Stimulated activated CD8-positive, alpha-beta memory T cell treated with anti-CD3 and anti-CD28 coated beads, Interleukin-2, amount 100 ng/mL, for 48 hours (primary cell): ENCODE measurements around the gene CENPS.
"Not testable (repeated sequence)": the region's sequence is repeated elsewhere in the genome, so short reads cannot be mapped to it uniquely, and the experiment has no call there.

Experiments
- DNase-seq, 2 donors: peaks; one replicate each; pipeline ENCODE4 v3.0.0-alpha.2; 2020; ENCODE audit warnings: low read depth in 2 of 2

The CENPS gene

DNA sequence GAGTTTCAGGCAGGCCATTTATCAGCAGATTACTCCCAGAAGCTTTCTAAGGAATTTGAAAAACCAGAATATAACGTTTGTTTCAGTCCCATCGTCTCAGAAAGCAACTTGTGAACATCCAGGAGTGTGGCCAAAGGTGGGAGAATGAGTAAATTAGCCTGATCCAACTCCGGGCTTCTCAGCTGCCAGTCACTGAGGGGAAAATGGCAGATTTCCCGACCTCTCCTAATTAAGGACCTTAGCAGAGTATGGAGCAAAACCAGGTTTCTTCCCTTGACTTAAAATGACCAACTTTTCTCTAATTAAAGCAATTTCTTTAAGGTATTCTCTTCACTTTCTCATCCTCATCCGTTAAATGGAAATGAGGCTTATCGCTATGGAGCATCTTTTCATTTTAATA is 20.6 kb downstream of the CENPS start:
- no peak for DNase-seq

DNA sequence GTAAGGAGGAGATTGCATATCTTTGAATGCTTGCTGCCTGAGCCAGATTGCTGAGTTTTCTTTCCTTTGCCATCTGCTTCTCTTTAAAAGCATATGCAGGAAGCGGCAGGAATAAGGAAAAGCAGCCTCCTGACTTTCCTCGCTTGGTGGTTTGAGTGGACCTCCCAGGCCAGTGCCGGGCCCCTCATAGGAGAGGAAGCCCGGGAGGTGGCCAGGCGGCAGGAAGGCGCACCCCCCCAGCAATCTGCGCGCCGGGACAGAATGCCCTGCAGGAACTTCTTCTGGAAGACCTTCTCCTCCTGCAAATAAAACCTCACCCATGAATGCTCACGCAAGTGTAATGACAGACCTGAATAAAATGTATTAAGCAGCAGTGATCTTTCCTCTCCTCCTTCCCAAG is 21.1 kb downstream of the CENPS start:
- no peak for DNase-seq

DNA sequence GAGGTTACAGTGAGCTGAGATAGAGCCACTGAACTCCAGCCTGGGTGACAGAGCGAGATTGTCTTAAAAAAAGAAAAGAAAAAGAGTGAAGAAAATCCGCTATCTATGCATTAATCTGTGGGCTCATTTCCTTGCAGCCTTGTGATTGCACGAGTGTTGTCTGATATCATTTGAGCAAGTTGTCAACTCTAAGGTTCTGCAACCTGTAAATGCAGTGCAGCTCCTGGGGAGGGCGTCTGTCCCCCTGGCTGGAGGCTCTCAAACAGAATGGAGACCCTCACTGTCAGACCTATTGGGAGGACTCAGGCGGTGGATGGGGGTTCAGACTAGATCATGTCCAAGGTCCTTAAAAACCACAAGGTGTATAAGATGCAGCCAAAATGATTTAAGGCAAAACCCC is 25.8 kb downstream of the CENPS start:
- DNase-seq = no peak

DNA sequence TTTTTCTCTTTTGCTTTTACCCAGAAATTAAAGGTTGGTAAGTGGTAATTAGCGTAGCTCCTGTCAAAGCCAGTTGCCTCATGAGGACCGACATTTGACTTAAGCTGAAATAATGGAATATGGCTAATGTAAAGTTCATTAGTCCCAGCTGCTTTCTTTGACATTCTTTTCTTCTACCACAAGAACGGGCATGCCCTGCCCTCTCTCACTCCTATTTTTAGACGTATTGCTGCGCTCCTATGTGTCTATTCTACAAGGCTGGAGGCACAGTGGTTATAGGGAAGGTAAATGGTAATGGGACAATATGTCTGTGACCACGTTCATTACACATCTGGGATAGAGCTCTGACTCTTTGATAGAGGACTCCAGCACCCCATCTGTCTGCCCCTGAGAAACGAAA is 26.4 kb downstream of the CENPS start:
- DNase-seq = no peak

DNA sequence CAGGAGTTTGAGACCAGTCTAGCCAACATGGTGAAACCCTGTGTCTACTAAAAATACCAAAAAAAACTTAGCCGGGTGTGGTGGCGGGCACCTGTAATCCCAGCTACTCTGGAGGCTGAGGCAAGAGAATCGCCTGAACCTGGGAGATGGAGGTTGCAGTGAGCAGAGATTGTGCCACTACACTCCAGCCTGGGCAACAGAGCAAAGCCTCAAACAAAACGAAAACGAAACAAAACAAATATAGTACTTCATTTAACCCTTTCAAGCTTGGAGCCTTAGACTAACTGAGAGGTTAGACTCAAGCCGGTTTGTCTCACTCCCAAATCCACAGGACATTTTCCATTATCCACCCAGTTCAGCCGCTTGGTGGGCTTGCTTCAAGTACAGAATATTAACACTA is 27.2 kb downstream of the CENPS start:
- DNase-seq = not testable (repeated sequence)

DNA sequence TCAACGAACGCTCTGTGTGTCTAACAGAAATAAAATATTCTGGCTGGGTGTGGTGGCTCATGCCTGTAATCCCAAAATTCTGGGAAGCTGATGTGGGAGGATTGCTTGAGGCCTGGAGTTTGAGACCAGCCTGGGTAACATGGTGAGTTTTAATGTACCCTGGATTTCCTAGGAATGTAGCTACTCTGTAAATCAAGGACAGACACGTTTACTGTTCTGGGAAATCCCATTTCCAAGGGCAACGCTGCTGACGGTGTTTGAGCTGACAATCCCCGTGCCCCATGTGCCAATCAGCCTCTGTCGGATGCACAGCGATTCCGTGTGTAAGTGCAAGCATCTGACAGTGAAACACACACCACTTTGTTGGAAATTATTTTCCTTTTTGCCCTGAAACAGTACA is 27.6 kb downstream of the CENPS start:
- DNase-seq = no peak

DNA sequence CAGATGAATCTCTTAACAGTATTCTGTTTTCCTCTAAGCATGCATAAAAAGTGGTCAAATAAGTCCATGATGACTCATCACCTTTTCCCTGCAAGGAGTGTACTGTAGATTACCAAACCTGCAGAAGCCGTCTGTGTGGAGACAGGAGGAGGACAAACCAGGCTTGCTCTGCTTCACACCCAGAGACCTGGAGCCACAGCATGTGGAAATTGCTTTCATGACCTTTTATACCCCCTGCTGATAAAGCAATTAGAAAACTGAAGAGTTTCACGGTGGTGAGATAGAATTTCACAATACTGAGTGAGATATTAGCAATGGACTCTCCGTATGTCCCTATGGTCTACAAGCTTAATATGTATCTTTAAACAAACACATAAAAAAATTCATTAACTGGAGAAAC is 29.0 kb downstream of the CENPS start:
- no peak for DNase-seq

DNA sequence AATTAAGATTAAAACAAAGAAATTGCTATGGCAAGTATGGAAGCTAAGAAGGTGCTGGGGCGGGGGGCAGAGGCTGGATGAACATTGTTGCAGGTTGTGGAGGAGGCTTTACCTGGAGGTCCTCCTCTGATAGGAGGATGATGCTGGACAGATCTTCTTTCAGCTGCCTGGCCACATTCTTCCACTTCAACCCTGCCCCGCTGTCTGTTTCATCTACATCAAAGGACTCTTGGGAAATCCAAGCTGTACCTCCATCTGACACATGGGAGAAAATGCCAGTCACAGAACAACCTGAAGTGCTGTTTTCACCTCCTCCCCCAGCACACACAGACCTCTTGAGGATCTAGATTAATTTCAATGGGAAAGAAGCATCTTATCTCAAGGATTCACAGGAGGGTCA is 36.8 kb downstream of the CENPS start:
- no peak for DNase-seq

DNA sequence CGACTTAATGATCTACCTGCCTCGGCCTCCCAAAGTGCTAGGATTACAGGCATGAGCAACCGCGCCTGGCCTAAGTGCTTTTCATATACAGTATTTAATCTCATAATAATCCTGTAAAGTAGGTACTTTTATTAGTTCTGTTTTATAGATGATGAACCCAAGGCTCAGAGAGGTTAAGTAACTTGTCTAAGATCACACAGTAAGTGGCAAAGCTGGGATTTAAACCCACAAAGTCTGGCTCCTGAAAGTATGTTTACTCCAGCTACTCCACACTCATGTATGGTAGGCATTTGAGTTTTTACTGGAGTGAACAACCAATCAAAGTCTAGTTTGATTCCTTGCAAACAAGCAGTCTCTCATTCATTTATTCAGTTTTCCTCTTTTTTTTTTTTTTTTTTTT is 39.8 kb downstream of the CENPS start:
- DNase-seq = no peak

DNA sequence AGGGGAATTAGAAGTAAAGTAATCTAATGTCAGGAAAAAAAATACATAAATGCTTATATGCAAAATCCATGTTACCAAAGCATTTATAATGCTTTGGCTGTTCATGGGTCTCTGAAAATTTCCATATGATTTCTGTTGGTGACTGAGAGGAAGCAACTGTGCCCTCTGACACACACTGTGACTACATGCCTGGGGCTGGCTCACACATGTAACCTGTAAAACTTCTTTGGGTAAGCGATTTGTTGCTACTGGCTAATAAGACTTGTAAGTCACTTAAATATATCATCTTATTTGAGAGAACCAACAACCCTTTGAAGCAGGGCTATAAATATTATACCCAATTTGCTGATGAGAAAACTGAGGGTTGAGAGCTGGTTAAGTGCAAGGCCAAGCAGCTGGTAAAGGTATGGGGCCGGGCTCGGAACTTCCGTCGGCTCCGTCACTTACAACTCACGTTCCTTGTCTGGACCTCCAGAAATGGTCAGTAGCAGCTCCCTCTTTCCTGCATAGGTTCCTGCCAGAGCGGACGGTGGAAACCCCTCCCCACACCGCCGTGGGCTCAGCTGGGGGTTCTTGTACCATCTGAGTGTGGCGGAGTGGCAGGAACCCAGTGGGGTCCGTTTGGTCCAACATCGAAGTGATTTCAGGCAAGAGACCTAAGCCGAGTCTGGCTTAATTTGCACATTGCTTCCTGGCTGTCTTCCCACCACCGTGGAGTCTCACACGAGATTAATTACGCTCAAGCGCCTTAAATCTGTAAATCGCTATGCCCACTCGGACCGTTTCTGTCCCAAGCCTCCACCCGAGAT is 41.4 kb downstream of the CENPS start:
- no peak for DNase-seq

DNA sequence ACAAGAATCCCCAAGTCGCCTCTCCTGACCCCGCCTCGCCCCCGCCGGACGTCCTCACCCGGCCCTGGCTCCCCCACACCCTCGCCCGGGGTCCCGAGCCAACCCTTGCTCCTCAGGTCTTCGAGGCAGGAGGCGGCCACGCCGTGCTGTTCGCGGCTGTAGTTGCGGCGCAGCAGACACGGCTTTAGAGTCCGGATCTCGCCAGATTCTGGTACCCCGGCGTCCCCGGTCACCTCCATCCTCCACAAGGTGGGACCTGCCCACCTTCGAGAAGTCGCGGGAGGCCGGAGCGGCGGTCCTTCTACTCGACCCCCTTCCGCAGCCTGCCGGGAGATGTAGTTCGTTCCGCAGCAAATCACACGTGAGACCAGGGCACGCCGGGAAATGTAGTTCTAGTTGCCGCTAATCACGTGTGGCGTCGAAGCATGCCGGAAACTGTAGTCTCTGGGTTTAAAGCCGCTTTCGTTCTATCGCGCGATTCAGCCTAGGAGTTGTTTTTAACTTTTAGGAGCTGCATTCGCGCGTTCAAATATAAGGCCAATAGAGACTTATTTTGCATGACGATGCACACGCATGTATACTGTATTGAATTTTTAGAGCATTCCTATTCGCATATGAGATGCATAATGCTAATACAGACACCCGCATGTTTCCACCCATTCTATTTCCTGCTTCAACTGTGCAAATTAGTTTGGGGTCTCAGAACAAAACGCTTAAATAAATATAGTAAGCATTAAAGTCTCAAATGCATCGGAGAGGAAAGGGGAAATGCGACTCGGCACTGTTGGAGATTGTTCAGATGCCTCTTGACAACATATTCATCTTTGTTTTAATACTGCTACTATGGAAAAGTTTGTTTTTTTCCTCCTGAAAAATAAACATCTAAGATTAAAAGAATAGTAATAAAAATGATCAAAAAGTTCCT is 42.2 kb downstream of the CENPS start, which contains the start of gene DFFA:
TSS of gene DFFA (minus strand) at position 310 of the 925 bp plus-strand sequence. CDS start at position 239, 71 bp downstream.
- peak; percentile 87 to 90 for DNase-seq

DNA sequence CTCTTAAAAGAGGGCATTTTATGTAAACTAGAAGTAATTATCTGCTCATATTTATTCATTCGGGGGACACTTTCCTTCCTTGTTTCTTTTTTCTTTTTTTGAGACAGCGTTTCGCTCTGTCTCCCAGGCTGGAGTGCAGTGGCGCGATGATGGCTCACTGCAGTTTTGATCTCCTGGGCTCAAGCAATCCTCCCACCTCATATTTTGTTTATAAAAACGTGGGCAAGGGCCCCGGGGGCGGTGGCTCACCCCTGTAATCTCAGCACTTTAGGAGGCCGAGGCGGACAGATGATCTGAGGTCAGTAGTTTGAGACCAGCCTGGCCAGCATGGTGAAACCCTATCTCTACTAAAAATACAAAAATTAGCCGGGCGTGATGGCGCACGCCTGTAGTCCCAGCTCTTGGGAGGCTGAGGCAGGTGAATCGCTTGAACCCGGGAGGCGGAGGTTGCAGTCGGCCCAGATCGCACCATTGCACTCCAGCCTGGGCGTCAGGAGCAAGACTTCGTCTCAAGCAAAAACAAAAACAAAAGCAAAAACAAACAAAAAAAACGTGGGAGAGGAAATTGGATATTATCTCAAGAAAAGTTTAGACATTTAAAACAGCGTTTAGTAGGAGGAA is 43.0 kb downstream of the CENPS start:
- DNase-seq = no peak

DNA sequence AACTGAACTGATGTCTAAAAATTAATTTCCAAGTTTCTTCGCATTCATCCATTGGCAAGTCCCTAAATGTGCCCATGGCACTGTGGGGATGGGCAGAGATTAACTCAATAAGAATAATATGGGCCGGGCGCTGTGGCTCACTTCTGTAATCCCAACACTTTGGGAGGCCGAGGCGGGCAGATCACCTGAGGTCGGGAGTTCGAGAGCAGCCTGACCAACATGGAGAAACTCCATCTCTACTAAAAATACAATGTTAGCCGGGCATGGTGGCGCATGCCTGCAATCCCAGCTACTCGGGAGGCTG is 44.0 kb downstream of the CENPS start:
- not testable (repeated sequence) for DNase-seq

DNA sequence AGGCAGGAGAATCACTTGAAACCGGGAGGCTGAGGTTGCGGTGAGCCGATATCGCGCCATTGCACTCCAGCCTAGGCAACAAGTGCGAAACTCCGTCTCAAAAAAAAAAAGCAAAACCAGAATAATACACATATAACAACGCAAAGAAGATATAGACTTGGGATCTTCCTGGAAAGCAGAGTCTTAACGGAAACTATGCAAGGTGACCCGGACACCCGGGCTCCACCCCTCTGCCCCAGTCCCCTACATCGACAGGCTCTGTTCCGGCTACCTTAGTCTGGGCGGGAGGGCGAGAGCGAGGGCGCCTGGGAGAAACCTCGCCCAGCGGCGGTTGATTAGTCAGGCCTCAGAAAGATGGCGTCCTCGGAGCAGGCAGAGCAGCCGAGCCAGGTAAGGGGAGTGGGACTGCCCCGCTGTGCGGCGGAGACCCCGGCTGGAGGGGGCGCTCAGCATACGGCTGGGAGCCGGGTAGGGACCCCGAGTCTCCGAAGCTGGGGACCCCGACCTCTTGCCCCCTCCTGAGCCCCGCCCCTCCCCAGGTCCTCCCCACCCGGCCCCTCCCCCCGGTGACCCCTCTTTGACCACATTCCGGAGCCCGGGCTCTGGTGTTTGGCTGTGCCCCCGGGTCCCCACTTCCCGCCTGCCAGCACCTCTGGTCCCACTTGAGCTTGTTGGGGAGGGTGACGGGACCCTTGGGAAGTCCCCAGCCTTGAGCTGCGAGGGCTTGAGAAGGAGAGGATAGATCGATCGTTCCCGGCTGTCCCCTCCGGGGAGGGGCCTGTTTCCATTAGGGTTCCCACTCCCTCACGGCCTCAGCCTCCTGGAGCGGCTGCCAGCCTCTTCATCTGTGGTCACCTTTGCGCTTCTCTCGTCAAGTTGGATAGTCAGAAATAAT is 44.6 kb downstream of the CENPS start, which contains the start of gene PEX14:
TSS of gene PEX14 (plus strand) at position 338 of the 895 bp plus-strand sequence. CDS start at position 355, 17 bp downstream.
- DNase-seq = peak; percentile 84 to 87

DNA sequence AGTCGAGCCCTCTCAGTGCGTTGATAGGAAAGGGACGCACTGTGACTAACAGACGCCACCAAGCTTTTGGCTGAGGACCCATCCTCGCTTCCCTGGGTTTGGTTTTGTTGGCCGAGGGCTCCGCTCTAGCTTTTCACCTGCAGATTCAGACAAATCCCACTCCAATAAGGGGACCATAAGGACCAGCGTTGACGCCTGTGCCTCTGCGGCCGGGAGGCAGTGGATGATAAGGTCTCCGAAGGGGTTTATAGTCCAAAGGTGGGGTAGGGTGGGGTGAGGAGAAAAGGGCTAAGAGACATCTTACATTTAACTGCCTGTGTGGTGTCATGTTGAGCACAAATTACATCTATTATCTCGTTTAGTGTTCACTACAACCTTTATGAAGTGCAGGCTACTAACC is 45.3 kb downstream of the CENPS start:
- DNase-seq = no peak

DNA sequence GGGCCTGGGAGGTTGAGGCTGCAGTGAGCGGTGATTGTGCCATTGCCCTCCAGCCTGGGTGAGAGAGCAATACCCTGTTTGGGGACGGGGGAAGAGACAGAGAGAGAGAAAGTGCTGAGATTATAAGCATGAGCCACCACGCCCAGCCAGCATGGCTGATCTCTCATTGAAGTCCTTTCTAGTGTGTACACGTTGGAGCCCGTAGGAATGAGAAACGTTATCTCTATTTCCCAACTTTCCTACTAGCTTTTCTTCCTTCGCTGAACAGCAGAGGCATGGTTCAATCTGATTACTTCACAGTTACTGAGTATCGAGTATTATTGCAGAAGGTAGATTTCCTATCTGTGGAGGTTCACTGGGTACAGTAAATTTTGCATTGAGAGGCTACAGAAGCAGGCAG is 49.1 kb downstream of the CENPS start:
- DNase-seq = no peak

DNA sequence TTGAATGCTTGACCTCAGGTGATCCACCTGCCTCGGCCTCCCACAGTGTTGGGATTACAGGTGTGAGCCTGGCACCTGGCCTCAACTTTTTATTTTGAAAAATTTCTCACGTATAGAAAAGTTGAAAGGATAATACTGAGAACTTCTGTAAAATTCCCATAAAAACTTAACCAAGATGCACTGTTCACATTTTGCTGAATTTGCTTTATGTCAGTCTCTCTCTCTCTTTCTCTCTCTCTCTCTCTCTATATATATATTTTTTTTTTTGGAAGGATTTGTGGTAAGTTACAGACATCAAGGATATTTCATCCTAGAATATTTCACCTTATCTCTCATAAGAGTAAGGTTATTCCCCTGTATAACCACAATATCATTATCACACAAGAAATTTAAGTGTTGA is 50.4 kb downstream of the CENPS start:
- DNase-seq = no peak

DNA sequence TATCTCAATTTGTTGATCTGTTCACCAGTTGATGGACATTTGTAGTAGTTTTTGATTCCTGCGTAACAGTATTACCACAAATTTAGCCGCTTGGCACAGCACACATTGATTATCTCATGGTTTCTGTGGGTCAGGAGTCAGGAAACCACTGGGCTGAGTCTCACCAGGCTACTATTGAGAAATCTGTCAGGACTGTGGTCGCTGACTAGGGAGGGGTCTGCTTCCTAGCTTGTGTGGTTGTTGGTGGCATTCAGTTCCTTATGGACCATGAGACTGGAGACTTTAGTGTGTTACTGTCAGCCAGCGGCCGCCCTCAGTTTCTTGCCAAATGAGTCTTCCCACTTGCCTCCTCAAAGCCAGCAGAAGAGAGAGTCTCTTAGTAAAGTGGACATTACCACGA is 54.3 kb downstream of the CENPS start:
- DNase-seq = no peak

DNA sequence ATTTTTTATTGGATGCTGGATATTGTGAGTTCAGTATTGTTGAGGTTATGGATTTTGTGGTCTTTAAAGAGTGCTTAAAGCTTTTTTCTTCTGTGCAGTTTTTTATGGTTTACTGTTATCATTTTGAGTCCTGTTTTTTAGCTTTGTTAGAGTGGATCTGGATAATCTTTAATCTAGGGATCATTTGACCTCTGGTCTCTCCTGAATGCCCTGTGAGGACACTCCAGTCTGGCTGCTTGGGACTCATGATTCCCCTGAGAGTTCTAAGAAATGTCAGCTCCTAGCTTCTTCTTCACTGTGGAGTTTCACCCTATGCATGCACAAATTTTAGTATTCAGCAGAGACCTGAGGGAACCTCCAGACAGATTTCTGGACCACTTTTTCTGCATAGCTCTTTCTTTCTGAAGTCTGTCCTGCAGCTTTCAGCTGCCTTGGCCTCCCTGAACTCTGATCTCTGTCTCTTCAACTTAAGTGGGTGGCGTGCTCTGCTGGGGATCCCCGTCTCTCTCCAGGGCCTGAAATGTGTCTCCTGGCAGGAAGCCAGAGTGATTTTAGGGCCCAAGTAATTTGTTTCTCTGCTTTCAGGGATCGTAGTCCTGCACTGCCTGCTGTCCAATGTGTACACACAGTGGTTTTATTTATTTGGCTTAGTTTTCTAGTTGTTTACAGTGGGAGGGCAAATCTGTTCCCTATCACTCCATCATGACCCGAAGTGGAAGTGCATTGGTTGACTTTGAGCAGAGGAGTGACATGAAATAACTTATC is 59.2 kb downstream of the CENPS start:
- no peak for DNase-seq

DNA sequence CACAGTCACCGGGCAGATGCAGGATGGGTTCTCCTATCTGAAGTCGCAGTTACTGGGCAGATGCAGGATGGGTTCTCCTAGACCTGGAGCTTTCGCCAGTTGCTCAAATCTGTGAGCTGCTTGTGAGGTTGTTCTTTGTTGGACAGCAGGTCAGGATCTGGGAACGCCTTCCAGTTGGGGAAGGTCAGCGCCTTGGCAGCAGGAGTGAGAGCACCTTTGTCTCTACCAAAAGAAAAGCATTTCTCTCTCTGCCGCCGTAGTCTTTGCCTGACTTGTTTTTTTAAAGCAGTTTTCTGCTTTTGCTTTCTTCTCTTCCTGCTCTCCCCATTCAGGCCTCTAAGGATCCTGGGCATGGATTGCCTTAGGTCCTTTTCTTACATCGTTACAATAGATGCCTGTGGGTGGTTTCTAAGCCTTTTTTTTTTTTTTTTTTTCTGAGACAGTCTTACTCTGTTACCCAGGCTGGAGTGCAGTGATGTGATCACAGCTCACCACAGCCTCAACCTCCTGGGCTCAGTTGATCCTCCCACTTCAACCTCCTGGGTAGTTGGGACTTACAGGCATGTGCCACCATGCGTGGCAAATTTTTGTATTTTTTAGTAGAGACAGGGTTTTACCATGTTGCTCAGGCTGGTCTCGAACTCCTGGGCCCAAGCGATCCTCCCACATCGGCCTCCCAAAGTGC is 60.2 kb downstream of the CENPS start:
- DNase-seq = no peak
